GM19395 (cell line): Measurements from ENCODE around the gene GAB4.

ENCODE experiments used
- ATAC-seq: cut with Tn5 transposase; IDR thresholded peaks from one replicate; pipeline ENCODE4 v1.9.1; 2021; ENCODE audit warnings: mild to moderate bottlenecking, moderate library complexity; ENCODE audit not compliant: unreplicated experiment

Gene GAB4

GRCh38 chr22:16988257-16988656, 19.8 kb downstream of the GAB4 start:
- no peak for ATAC-seq

- no peak for ATAC-seq
Observed at GRCh38 chr22:16987822-16988221, 20.2 kb downstream of the GAB4 start.

DNA sequence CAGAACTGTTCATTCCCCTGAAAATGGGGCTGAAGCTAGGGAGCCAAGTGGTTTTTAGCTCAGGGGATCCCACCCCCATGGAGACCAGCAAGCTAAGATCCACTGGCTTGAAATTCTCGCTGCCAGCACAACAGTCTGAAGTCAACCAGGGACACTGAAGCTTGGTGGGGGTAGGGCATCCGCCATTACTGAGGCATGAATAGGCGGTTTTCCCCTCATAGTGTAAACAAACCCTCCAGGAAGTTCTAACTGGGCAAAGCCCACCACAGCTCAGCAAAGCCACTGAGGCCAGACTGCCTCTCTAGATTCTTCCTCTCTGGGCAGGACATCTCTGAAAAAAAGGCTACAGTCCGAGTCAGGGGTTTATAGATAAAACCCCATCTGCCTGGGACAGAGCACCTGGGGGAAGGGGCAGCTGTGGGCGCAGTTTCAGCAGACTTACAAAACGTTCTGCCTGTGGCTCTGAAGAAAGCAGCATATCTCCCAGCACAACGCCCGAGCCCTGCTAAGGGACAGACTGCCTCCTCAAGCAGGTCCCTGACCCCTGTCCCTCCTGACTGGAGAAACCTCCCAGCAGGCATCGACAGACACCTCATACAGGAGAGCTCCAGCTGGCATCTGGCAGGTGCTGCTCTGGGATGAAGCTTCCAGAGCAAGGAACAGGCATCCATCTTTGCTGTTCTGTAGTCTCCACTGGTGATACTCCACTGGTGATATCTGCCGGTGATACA, 32.7 kb downstream of the GAB4 start:
- ATAC-seq = no peak

DNA sequence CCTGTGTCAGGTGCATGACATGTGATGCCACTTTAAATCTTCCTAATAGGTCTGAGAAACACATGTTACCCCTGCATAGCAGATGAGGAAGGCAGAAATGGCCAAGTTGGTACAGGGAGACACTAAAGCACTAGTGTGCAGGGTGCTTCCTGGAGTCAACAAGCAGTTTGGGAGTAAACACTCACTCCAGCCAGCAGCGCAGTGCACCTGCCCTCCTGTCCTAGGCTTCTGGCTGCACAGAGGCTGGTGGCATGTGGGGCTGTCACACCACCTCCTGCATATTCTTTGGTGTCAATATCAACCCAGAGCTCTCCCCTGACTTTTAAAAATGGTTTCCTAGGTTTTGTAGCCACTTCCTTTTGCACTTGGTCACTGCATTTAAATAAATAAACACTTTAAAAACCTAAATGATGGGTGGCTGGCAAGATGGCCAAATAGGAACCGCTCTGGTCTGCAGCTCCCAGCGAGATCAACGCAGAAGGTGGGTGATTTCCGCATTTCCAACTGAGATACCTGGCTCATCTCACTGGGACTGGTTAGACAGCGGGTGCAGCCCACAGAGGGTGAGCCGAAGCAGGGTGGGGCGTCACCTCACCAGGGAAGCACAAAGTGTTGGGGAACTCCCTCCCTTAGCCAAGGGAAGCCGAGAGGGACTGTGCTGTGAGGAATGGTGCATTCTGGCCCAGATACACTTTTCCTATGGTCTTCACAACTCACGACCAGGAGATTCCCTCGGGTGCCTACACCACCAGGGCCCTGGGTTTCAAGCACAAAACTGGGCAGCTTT, 33.5 kb downstream of the GAB4 start:
- ATAC-seq = no peak

- ATAC-seq = no peak
Observed at GRCh38 chr22:16973591-16974297, 34.3 kb downstream of the GAB4 start.

GRCh38 chr22:16972311-16972710, 35.7 kb downstream of the GAB4 start:
- ATAC-seq = no peak

DNA sequence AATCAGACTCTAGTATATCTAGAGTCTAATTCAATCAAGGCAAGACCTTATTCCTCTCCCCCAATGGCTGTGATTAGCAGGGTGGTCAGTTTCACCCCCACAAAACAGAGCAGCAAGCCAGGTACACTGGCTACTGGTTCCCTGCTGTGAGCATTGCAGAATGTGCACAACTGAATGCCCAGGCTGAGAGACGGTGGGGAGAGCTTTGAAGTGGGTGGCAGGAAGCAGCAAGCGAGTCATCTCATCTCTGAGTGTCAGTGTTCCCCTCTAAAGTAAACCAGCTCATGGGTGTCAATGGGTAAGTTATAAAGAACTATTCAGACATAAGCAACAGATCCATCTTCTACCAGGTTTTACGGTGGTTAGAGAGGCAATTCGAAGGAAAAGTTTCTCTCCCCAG, 37.6 kb downstream of the GAB4 start:
- ATAC-seq = no peak

DNA sequence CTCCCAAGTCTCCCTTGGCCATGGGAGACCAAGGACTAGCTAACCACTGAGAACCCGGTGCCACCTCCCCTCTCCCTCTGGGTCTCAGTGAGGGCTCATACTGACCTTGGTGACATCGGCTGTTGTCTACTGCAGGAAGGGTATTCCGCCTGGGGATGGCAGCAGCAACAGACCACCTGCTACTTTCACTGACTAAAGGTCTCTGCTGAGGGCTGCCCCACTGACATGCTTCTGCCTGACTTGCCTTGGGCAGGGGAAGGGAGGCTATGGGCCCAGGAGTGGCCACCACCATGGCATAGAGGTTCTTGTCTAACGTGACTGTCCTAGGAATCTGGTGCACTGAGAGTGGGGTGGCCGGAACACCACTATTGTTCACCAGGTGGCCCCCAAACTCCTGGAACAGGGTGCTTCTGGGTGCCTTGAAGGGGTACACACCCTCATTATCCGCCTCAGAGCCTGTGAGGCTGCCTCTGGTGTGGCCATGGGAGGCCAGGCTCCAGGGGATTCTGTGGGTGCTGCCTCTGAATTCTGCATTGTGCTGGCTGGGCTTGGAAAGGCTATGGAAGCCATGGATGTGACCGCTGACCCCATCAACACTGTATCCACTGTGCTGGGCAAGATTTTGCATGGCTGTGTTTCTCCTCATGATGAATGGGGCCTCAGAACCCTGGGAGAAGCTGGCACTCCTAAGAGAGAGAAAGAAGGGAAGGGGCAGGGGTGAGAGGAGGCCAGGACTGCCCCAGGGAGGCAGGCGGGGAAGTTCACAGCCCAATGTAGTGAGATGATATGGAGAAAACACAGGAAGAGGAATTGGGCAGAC, 38.3 kb downstream of the GAB4 start:
- no peak for ATAC-seq

GRCh38 chr22:16968218-16968595, 39.8 kb downstream of the GAB4 start:
- no peak for ATAC-seq

DNA sequence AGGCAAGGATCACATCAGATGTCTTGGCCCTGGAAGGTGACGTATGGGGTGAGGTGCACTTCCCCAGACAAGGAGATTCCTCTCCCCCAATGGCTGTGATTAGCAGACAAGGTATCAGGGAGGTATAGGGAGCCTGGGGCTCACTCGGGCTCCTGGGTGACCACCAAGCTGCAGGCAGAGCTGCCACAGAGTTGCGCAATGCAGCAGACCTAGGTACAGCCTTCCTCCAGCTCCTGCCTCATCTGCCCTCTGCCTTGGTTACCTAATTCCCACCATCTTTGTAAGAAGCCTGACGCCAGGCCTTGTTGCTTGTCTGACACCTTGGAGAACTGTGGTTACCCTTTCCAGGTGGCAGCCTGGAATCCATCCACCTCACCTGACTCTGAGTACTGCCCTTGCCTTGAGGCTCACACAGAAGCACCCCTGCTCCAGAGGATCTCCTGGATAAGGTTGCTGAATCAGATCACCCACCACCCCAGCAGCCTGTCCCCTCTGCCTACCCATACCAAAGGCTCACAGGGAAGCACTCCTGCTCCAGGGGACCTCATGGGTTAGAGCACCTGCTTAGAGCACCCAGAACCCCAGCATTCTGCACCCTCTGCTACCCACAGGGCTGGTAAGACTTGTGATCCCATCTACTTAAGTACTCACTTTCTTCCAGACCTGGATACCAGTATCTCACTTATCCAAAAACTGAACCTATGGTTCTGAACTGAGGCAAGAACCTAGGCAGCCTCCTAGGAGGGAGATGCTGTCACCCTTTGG, 40.4 kb downstream of the GAB4 start:
- no peak for ATAC-seq

DNA sequence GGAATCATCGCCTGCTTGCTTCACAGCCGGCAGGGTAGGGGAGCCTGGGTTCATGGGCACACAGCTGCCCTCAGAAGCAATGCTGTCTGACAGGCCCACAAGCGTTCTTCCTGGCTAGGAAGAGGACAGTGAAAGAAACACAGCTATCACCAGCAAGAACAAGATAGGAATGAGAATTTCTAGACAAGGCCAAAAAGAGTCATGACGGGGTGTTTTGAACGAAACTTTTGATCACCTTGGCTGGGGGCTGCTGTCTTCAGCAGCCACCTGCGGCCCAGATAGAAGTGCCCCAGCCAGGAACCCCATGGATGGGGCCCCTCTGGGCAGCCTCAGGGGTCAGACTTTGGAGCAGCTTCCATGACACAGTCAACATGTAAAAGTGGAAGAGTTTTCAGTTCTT, 41.8 kb downstream of the GAB4 start:
- no peak for ATAC-seq

GRCh38 chr22:16965560-16965959, 42.5 kb downstream of the GAB4 start:
- no peak for ATAC-seq

DNA sequence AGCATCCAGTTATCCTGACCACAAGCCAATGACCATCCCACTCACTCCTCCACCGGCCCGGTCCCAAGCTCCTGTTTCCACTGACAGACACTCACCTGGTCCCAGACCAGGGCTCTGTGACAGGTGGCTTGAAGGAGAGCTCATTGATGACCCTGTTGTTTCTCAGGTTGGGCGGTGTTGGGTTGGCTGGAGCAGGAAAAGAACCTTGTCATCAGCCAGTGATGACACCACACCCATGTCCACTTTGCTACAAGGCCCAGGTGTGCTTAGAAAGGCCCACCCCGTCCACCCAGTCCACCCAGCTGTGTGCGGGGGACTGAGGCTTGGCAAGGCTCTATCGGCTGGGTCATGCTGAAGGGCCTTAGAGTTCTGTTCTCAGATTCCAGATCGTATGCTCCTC, 42.9 kb downstream of the GAB4 start:
- no peak for ATAC-seq

- ATAC-seq = no peak
Observed at GRCh38 chr22:16964366-16964765, 43.7 kb downstream of the GAB4 start.

DNA sequence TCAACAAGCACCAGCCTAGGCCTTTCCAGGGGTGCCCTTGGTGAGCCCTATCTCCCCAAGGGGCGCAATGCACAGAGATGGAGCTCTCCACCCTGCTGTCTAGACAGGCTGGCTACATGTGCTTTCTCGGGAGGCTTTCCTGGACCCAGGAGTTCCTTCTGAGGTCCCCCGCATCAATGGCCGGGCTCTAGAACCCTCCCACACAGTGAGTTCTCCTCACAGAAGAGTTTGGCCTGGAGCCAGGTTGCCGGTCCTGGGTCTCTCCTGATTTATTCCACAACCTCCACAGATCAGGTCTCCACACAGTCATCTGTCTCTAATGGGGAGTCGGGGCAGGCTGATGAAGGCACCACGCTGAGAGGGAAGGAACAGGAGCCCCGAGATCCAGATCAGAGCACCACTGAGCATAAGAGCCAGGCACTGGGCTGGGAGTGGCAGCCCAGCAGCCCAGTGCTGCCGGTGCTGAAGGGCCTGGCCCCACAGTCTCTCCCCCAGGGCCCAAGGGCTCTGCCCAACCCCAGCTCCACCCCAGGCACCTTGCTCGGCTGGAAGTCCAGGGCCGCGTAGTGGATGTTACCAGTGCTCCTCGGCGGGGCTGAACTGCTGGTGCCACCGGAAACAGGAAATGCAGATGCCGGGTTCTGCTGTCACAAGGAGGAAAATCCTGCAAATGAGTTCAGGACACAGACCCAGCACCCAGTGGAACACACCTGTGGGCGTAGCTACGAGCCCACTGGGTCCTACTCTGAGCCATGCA, 44.7 kb downstream of the GAB4 start:
- no peak for ATAC-seq

- no peak for ATAC-seq
Observed at GRCh38 chr22:16962501-16962900, 45.5 kb downstream of the GAB4 start.

DNA sequence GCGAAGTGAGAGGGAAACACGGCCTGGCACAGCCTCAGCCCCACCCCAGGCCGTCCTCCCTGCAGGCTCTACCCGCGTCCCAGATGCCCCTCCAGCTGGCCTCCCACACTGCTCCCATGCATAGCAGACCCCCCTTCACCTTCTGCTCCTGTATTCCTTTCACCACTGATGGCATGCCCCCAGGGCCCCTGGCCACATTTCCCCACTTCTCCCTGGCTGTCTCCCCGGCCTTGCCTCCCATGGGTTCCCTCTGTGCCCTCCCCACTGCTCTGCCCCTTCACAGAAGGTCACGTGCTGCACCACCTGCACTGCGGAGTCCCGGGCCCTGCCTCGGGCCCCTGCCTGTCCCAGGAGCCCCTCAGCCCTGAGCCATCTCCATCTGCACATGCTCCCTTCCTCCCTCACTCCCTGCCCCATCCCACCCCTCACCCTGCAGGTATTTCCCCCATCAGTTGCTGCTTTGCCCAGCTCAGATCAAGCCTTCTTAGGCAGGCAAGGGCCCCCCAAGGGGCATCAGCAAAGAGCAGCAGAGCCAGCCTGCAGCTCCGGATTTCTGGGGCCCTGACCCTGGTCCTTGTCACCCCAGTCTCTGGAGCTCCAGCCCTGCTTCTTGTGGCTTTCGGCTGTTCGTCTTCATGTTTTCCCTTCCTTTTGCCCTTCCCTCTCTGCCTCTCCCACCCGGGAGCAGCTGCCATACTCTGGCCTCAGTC, 46.4 kb downstream of the GAB4 start:
- ATAC-seq = no peak

GRCh38 chr22:16960884-16961249, 47.2 kb downstream of the GAB4 start:
- no peak for ATAC-seq
